ENCODE data around the gene MPP4.
"Not testable (repeated sequence)": the region's sequence is repeated elsewhere in the genome, so short reads cannot be mapped to it uniquely, and the experiment has no call there.

Gene MPP4

GRCh38 chr2:201671205-201671604 lies 27.2 kb downstream of the MPP4 start:
- not testable (repeated sequence) for DNase-seq (ENCODE audit: low spot score)

- no peak for DNase-seq (ENCODE audit: low spot score)
Observed at GRCh38 chr2:201669865-201670264, 28.6 kb downstream of the MPP4 start.

GRCh38 chr2:201668402-201668910 lies 30.0 kb downstream of the MPP4 start:
- no peak for DNase-seq (ENCODE audit: low spot score)

GRCh38 chr2:201664334-201664733 lies 34.1 kb downstream of the MPP4 start:
- no peak for DNase-seq (ENCODE audit: low spot score)

- DNase-seq (ENCODE audit: low spot score), result no peak
Observed at GRCh38 chr2:201661366-201661765, 37.1 kb downstream of the MPP4 start.

- no peak for DNase-seq (ENCODE audit: low spot score)
Observed at GRCh38 chr2:201660293-201660895, 38.0 kb downstream of the MPP4 start.

GRCh38 chr2:201656740-201657139 lies 41.7 kb downstream of the MPP4 start:
- DNase-seq (ENCODE audit: low spot score), result no peak

GRCh38 chr2:201656102-201656501 lies 42.3 kb downstream of the MPP4 start:
- DNase-seq (ENCODE audit: low spot score), result no peak

- no peak for DNase-seq (ENCODE audit: low spot score)
Observed at GRCh38 chr2:201654616-201655384, 43.6 kb downstream of the MPP4 start.

- no peak for DNase-seq (ENCODE audit: low spot score)
Observed at GRCh38 chr2:201653221-201653620, 45.2 kb downstream of the MPP4 start.

GRCh38 chr2:201649442-201649841 lies 49.0 kb downstream of the MPP4 start:
- no peak for DNase-seq (ENCODE audit: low spot score)

- DNase-seq (ENCODE audit: low spot score), result no peak
Observed at GRCh38 chr2:201647431-201647830, 51.0 kb downstream of the MPP4 start.

- DNase-seq (ENCODE audit: low spot score), result no peak
Observed at GRCh38 chr2:201644001-201644400, 54.4 kb downstream of the MPP4 start.

- no peak for DNase-seq (ENCODE audit: low spot score)
Observed at GRCh38 chr2:201643216-201643890, 55.1 kb downstream of the MPP4 start, which contains the start of gene TMEM237. TSS of gene TMEM237 (minus strand) at chr2:201643503. CDS start at chr2:201643400, 103 bp downstream.

- DNase-seq (ENCODE audit: low spot score), result peak; percentile 62
Observed at GRCh38 chr2:201642579-201643215, 55.7 kb downstream of the MPP4 start.

- DNase-seq (ENCODE audit: low spot score), result no peak
Observed at GRCh38 chr2:201642086-201642578, 56.3 kb downstream of the MPP4 start.

GRCh38 chr2:201639205-201639604 lies 59.2 kb downstream of the MPP4 start:
- no peak for DNase-seq (ENCODE audit: low spot score)

- DNase-seq (ENCODE audit: low spot score), result no peak
Observed at GRCh38 chr2:201638326-201638725, 60.1 kb downstream of the MPP4 start.

- no peak for DNase-seq (ENCODE audit: low spot score)
Observed at GRCh38 chr2:201633661-201634249, 64.7 kb downstream of the MPP4 start.

GRCh38 chr2:201631041-201631440 lies 67.4 kb downstream of the MPP4 start:
- DNase-seq (ENCODE audit: low spot score), result no peak

- DNase-seq (ENCODE audit: low spot score), result no peak
Observed at GRCh38 chr2:201630577-201630976, 67.9 kb downstream of the MPP4 start.

GRCh38 chr2:201628545-201628944 lies 69.9 kb downstream of the MPP4 start:
- DNase-seq (ENCODE audit: low spot score), result no peak

Measured in COLO829 (cell line).